K562 (cell line): ENCODE data around the gene PBRM1. TPM values are rescaled to one million over a fixed set of nuclear protein-coding genes. Genes with fewer than 3 reads are reported as not detected.
A peak's percentile ranks its signal among the peaks of the same experiment; 100 is the strongest.

Source experiments
- ASH1L ChIP-seq: fragments of 450-650 bp; IDR thresholded peaks from 2 replicates; pipeline ENCODE4 v1.6.1; 2018; ENCODE audit warnings: borderline replicate concordance, mild to moderate bottlenecking, low read depth; ENCODE audit not compliant: partially characterized antibody
- CBX5 ChIP-seq: IDR thresholded peaks from 2 replicates; pipeline ENCODE4 v1.6.1; 2014; ENCODE audit warnings: low read depth, borderline replicate concordance
- CCAR2 ChIP-seq: fragments of 200-400 bp; formaldehyde crosslinking; IDR thresholded peaks from 2 replicates; pipeline ENCODE4 v1.6.1; 2017; ENCODE audit warnings: mild to moderate bottlenecking, low read depth, low read length
- ETV6 ChIP-seq, 3 experiments: fragments of 150-350 bp in 1 of 3; sonication (generic) in 1 of 3; formaldehyde crosslinking in 1 of 3; IDR thresholded peaks; 2 replicates each; pipeline versions ENCODE4 v1.6.1 to v1.8.0; 2014 to 2022; ENCODE audit warnings: borderline replicate concordance in 2 of 3, low read depth in 2 of 3, antibody characterized with exemption in 1 of 3, low read length in 1 of 3, mild to moderate bottlenecking in 1 of 3, missing genetic modification reagents in 1 of 3
- FIP1L1 ChIP-seq: fragments of 200-400 bp; formaldehyde crosslinking; IDR thresholded peaks from 2 replicates; pipeline ENCODE4 v1.6.1; 2018; ENCODE audit warnings: mild to moderate bottlenecking, low read depth, low read length; ENCODE audit not compliant: poor library complexity, severe bottlenecking
- JUN ChIP-seq, 2 experiments: sonication (generic) in 1 of 2; formaldehyde crosslinking in 1 of 2; IDR thresholded peaks; 2 replicates each; pipeline versions ENCODE4 v1.6.1 to v1.8.0; 2012 to 2022; ENCODE audit warnings: borderline replicate concordance in 2 of 2, mild to moderate bottlenecking in 2 of 2, improper control_type of control experiment in 1 of 2, low read depth in 1 of 2, low read length in 1 of 2, missing genetic modification reagents in 1 of 2
- KDM1A ChIP-seq, 2 experiments: fragments of 450-650 bp; IDR thresholded peaks; 2 replicates each; pipeline ENCODE4 v1.6.1; 2016; ENCODE audit warnings: mild to moderate bottlenecking in 2 of 2
- PURB ChIP-seq: sonication (generic); formaldehyde crosslinking; IDR thresholded peaks from 2 replicates; pipeline ENCODE4 v1.9.0; 2021; ENCODE audit warnings: low read depth, mild to moderate bottlenecking, missing genetic modification reagents
- RBM22 ChIP-seq: fragments of 200-400 bp; formaldehyde crosslinking; IDR thresholded peaks from 2 replicates; pipeline ENCODE4 v1.6.1; 2018; ENCODE audit warnings: low read length, low read depth; ENCODE audit not compliant: poor library complexity, severe bottlenecking
- SMARCA4 ChIP-seq: fragments of 450-650 bp; IDR thresholded peaks from 2 replicates; pipeline ENCODE4 v1.6.1; 2016
- ZNF232 ChIP-seq: sonication (generic); formaldehyde crosslinking; IDR thresholded peaks from 2 replicates; pipeline ENCODE4 v1.8.0; 2022; ENCODE audit warnings: mild to moderate bottlenecking, missing genetic modification reagents
- polyA plus RNA-seq, 8 experiments: library from polyadenylated mRNA; depleted of rRNA in 4 of 8; stranded (reverse) in 5 of 8; unstranded in 3 of 8; fragments of >200 nt; fragmentation: Nextera tagmentation in 2 of 8; fragmentation: Illumina TruSeq in 1 of 8; extraction: Ambion mirVana in 2 of 8; extraction: Trizol in 1 of 8; gene quantifications; 2 replicates each; pipeline versions ENCODE4 v1.2.1 to v1.2.3, GENCODE V29; 2011 to 2014; ENCODE audit warnings: inconsistent platforms in 1 of 8, missing spikeins in 1 of 8
- total RNA-seq, 7 experiments: library from RNA; depleted of rRNA in 6 of 7; stranded (reverse); fragments of >200 nt in 6 of 7; fragmentation: Illumina TruSeq in 2 of 7; extraction: Trizol in 2 of 7; gene quantifications; 2 replicates each; pipeline versions ENCODE4 v1.2.1 to v1.2.3, GENCODE V29; 2011 to 2021; ENCODE audit warnings: low replicate concordance in 1 of 7
- TF ChIP-seq, protein P1 (sequence below): fragments of 200-800 bp; sonication (Bioruptor generic); IDR thresholded peaks from 2 replicates; pipeline ENCODE4 v1.6.1; 2017; ENCODE audit warnings: missing genetic modification characterization, missing compliant biosample characterization
- TF ChIP-seq, protein P2 (sequence below): IDR thresholded peaks from 3 replicates; pipeline ENCODE4 v1.6.1; 2011; ENCODE audit warnings: borderline replicate concordance, mild to moderate bottlenecking, moderate library complexity; ENCODE audit not compliant: insufficient read length; ENCODE audit errors: extremely low read depth
- TF ChIP-seq, protein P3 (sequence below): IDR thresholded peaks from 2 replicates; pipeline ENCODE4 v1.6.1; 2011; ENCODE audit not compliant: insufficient read length; ENCODE audit errors: extremely low read depth
- TF ChIP-seq, protein P4 (sequence below): fragments of 150-350 bp; IDR thresholded peaks from 2 replicates; pipeline ENCODE4 v1.6.1; 2014; ENCODE audit warnings: low read depth, mild to moderate bottlenecking, low read length, borderline replicate concordance

Gene PBRM1
- total and polyA plus RNA-seq, 9 of the 15 experiments (the other 6 are each of a cell fraction or from before 2014, with no cell fraction given), result 3.9 to 31.8 (median 19.0) TPM

DNA sequence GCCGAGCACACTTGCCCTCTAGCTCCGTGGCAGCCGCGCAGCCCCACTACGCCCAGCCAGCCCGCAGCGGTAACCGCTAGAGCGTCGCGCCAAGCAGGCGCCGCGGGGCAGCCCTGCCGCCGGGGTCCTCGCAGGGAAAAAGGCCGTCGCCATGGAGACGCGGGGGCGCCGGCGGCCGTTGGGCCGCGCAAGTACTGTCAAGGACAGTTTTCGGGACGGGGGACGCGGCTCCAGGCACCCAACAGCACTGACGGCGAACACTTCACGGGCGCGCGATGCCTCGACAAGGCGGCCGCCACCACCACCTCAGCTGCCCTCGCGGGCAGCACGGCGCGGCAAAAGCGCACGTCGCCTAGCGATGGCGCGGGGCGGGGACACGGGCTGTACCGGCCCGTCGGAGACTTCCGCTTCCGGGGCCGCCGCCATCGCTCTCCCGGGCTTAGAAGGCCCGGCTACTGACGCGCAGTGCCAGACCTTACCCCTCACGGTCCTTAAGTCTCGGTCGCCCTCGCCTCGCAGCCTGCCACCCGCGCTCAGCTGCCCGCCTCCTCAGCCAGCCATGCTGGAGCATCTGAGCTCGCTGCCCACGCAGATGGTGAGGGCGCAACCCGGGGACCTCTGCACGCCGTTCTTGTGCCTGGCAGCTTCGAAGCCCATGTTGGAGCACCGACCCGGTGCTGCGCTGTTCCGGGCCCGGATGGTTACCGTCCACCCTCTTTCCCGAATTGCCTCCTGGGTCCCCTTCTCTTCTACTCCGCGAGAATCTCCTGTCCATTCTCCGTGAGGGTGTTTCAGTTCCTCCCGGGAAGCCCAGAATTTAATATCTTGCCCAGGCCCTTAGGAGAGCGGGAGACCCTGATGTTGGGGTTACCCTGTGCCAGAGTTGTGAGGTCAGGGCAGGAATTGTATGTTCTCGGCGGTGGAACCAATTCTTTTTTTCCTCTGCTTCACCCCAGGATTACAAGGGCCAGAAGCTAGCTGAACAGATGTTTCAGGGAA lies 20.3 kb upstream of the PBRM1 start, which contains the start of the genes GLT8D1 and SPCS1 (continued):
- TF ChIP-seq, protein P1, sequence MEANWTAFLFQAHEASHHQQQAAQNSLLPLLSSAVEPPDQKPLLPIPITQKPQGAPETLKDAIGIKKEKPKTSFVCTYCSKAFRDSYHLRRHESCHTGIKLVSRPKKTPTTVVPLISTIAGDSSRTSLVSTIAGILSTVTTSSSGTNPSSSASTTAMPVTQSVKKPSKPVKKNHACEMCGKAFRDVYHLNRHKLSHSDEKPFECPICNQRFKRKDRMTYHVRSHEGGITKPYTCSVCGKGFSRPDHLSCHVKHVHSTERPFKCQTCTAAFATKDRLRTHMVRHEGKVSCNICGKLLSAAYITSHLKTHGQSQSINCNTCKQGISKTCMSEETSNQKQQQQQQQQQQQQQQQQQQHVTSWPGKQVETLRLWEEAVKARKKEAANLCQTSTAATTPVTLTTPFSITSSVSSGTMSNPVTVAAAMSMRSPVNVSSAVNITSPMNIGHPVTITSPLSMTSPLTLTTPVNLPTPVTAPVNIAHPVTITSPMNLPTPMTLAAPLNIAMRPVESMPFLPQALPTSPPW, result 0 out of 2 replicates have a peak, but pooled peaks have one; percentile 56
- TF ChIP-seq, protein P2, sequence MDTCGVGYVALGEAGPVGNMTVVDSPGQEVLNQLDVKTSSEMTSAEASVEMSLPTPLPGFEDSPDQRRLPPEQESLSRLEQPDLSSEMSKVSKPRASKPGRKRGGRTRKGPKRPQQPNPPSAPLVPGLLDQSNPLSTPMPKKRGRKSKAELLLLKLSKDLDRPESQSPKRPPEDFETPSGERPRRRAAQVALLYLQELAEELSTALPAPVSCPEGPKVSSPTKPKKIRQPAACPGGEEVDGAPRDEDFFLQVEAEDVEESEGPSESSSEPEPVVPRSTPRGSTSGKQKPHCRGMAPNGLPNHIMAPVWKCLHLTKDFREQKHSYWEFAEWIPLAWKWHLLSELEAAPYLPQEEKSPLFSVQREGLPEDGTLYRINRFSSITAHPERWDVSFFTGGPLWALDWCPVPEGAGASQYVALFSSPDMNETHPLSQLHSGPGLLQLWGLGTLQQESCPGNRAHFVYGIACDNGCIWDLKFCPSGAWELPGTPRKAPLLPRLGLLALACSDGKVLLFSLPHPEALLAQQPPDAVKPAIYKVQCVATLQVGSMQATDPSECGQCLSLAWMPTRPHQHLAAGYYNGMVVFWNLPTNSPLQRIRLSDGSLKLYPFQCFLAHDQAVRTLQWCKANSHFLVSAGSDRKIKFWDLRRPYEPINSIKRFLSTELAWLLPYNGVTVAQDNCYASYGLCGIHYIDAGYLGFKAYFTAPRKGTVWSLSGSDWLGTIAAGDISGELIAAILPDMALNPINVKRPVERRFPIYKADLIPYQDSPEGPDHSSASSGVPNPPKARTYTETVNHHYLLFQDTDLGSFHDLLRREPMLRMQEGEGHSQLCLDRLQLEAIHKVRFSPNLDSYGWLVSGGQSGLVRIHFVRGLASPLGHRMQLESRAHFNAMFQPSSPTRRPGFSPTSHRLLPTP, result no peak
- TF ChIP-seq, protein P3, sequence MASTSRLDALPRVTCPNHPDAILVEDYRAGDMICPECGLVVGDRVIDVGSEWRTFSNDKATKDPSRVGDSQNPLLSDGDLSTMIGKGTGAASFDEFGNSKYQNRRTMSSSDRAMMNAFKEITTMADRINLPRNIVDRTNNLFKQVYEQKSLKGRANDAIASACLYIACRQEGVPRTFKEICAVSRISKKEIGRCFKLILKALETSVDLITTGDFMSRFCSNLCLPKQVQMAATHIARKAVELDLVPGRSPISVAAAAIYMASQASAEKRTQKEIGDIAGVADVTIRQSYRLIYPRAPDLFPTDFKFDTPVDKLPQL, result no peak
- TF ChIP-seq PURB (no peak), CBX5 (no peak), ASH1L (no peak), KDM1A (IDR thresholded peaks at IDR 0.05) (no peak), CCAR2 (no peak), RBM22 (peak; percentile 80), JUN (IDR thresholded peaks at IDR 0.05; ENCODE audit: borderline replicate concordance, low read depth, low read length) (no peak), JUN (CRISPR knock-in tag; IDR thresholded peaks at IDR 0.05; ENCODE audit: borderline replicate concordance) (0 out of 2 replicates have a peak, but pooled peaks have one; percentile 71), ZNF232 (CRISPR knock-in tag) (0 out of 2 replicates have a peak, but pooled peaks have one; percentile 44), ETV6 (IDR thresholded peaks at IDR 0.05; ENCODE audit: borderline replicate concordance in 1 of 2, low read depth in 2 of 2, low read length in 1 of 2) (no peak), ETV6 (CRISPR knock-in tag; IDR thresholded peaks at IDR 0.05; ENCODE audit: borderline replicate concordance) (0 out of 2 replicates have a peak, but pooled peaks have one; percentile 23), FIP1L1 (peak; percentile 33), SMARCA4 (no peak)
- TF ChIP-seq, protein P4, sequence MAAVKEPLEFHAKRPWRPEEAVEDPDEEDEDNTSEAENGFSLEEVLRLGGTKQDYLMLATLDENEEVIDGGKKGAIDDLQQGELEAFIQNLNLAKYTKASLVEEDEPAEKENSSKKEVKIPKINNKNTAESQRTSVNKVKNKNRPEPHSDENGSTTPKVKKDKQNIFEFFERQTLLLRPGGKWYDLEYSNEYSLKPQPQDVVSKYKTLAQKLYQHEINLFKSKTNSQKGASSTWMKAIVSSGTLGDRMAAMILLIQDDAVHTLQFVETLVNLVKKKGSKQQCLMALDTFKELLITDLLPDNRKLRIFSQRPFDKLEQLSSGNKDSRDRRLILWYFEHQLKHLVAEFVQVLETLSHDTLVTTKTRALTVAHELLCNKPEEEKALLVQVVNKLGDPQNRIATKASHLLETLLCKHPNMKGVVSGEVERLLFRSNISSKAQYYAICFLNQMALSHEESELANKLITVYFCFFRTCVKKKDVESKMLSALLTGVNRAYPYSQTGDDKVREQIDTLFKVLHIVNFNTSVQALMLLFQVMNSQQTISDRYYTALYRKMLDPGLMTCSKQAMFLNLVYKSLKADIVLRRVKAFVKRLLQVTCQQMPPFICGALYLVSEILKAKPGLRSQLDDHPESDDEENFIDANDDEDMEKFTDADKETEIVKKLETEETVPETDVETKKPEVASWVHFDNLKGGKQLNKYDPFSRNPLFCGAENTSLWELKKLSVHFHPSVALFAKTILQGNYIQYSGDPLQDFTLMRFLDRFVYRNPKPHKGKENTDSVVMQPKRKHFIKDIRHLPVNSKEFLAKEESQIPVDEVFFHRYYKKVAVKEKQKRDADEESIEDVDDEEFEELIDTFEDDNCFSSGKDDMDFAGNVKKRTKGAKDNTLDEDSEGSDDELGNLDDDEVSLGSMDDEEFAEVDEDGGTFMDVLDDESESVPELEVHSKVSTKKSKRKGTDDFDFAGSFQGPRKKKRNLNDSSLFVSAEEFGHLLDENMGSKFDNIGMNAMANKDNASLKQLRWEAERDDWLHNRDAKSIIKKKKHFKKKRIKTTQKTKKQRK, result no peak
